HL-60 (cell line): ENCODE measurements around the gene PXMP4.

Experiments used
- CTCF ChIP-seq: IDR thresholded peaks from one replicate; pipeline ENCODE4 v1.5.1; 2011; ENCODE audit warnings: low read length, control low read depth, inconsistent platforms; ENCODE audit not compliant: insufficient read depth
- POLR2AphosphoS5 ChIP-seq: IDR thresholded peaks from 2 replicates; pipeline ENCODE4 v1.6.1; 2012; ENCODE audit warnings: low read depth

GRCh38 chr20:33653900-33654596 is 66.1 kb downstream of the PXMP4 start:
- TF ChIP-seq CTCF (no peak), POLR2AphosphoS5 (no peak)
